T-helper 17 cell (primary cell): Measurements from ENCODE around the gene NCKAP1. TPM values are rescaled to one million over a fixed set of nuclear protein-coding genes. Genes with fewer than 3 reads are reported as not detected.

Source experiments
- total RNA-seq, 4 donors: library from RNA in 2 of 4; stranded (reverse) in 2 of 4; gene quantifications; one replicate each; pipeline ENCODE4 v1.2.3 and lab custom pipeline; 2022 to 2026

Gene NCKAP1
- total RNA-seq, 2 donors from 2014 or later: 6.9 to 13.9 TPM

Other genes with a start within 250 kb of the NCKAP1 start
- not detected for gene FRZB, start 171.8 kb downstream of the NCKAP1 start, total RNA-seq
- gene DUSP19, start 40.3 kb upstream of the NCKAP1 start, total RNA-seq: 1 to 10 TPM in 1 of 2 donors, under 1 TPM in 1; 0.60 to 1.6 TPM
- 10 to 100 TPM; 12.8 to 12.9 TPM for gene NUP35, start 86.0 kb upstream of the NCKAP1 start, total RNA-seq